GM10266 (cell line): Measurements from ENCODE around the gene GPSM1.

Experiments used
- DNase-seq: peaks from one replicate; pipeline ENCODE4 v3.0.0; 2012; ENCODE audit errors: extremely low spot score
- CTCF ChIP-seq: IDR thresholded peaks from 2 replicates; pipeline ENCODE4 v1.5.1; 2012; ENCODE audit warnings: mild to moderate bottlenecking, low read depth; ENCODE audit not compliant: control insufficient read depth, insufficient read depth; ENCODE audit errors: missing control alignments

Gene GPSM1

GRCh38 chr9:136306211-136307208 lies 20.8 kb upstream of the GPSM1 start:
- no peak for TF ChIP-seq CTCF
- DNase-seq: no peak

- DNase-seq: no peak
- TF ChIP-seq CTCF: no peak
These were observed 20.1 kb upstream of the GPSM1 start for GRCh38 chr9:136307215-136307750.

- TF ChIP-seq CTCF: no peak
- DNase-seq: no peak
These were observed 19.2 kb upstream of the GPSM1 start for GRCh38 chr9:136308006-136308701.

GRCh38 chr9:136308702-136309053 lies 18.7 kb upstream of the GPSM1 start:
- no peak for TF ChIP-seq CTCF
- DNase-seq: no peak

GRCh38 chr9:136309101-136309801 lies 18.1 kb upstream of the GPSM1 start:
- TF ChIP-seq CTCF: no peak
- no peak for DNase-seq

- TF ChIP-seq CTCF: no peak
- DNase-seq: no peak
These were observed 17.5 kb upstream of the GPSM1 start for GRCh38 chr9:136309806-136310220.
